ENCODE results near the gene NRDC.
"Not testable (repeated sequence)": the region's sequence is repeated elsewhere in the genome, so short reads cannot be mapped to it uniquely, and the experiment has no call there.

Gene NRDC

GRCh38 chr1:51878616-51879336 is at the start of gene NRDC:
NRDC (minus strand) TSS chr1:51878727; CDS start chr1:51878615, 112 bp downstream.
- peak; percentile 99 to 100 for DNase-seq

GRCh38 chr1:51927029-51927428 is 48.5 kb upstream of the NRDC start:
- no peak for DNase-seq

- no peak for DNase-seq
These were observed 47.8 kb upstream of the NRDC start for GRCh38 chr1:51926171-51926812.

- no peak for DNase-seq
These were observed 45.9 kb upstream of the NRDC start for GRCh38 chr1:51924455-51924854.

- no peak for DNase-seq
These were observed 43.5 kb upstream of the NRDC start for GRCh38 chr1:51922040-51922439.

- DNase-seq, result no peak
These were observed 41.6 kb upstream of the NRDC start for GRCh38 chr1:51920130-51920529.

- DNase-seq, result no peak
These were observed 41.2 kb upstream of the NRDC start for GRCh38 chr1:51919684-51920083.

GRCh38 chr1:51916587-51917405 is 38.3 kb upstream of the NRDC start:
- DNase-seq, result no peak

GRCh38 chr1:51915951-51916350 is 37.4 kb upstream of the NRDC start:
- no peak for DNase-seq

GRCh38 chr1:51912881-51913280 is 34.4 kb upstream of the NRDC start:
- no peak for DNase-seq

GRCh38 chr1:51910221-51911000 is 31.9 kb upstream of the NRDC start:
- no peak for DNase-seq

GRCh38 chr1:51908499-51908898 is 30.0 kb upstream of the NRDC start:
- no peak for DNase-seq

GRCh38 chr1:51907079-51907702 is 28.7 kb upstream of the NRDC start:
- DNase-seq, result no peak

GRCh38 chr1:51906306-51907078 is 28.0 kb upstream of the NRDC start:
- DNase-seq, result no peak

GRCh38 chr1:51902456-51902855 is 23.9 kb upstream of the NRDC start:
- DNase-seq, result no peak

- DNase-seq, result no peak
These were observed 22.6 kb upstream of the NRDC start for GRCh38 chr1:51901151-51901550.

GRCh38 chr1:51899022-51899421 is 20.5 kb upstream of the NRDC start:
- no peak for DNase-seq

GRCh38 chr1:51898090-51898734 is 19.7 kb upstream of the NRDC start:
- no peak for DNase-seq

- no peak for DNase-seq
These were observed 19.1 kb upstream of the NRDC start for GRCh38 chr1:51897699-51898031.

- not testable (repeated sequence) for DNase-seq
These were observed 16.2 kb upstream of the NRDC start for GRCh38 chr1:51894748-51895147.

- no peak for DNase-seq
These were observed 265 bp downstream of the NRDC start for GRCh38 chr1:51878308-51878615.

All from activated CD4-positive, alpha-beta T cell treated with anti-CD3 and anti-CD28 coated beads, Interleukin-2, amount 50 U/mL, for 4 hours (primary cell).